Heart left ventricle (tissue), 13 donors: ENCODE results near the gene ZGPAT.

Experiments
- POLR2A ChIP-seq, 2 donors: fragments of 450-650 bp; IDR thresholded peaks; one replicate each; pipeline ENCODE4 v1.6.1; 2017; ENCODE audit warnings: antibody characterized with exemption in 2 of 2, mild to moderate bottlenecking in 2 of 2, moderate library complexity in 2 of 2
- TF ChIP-seq, protein P1 (sequence below), 12 donors: fragments of 200-600 bp; sonication (generic) in 4 of 12; IDR thresholded peaks; one replicate each; pipeline versions ENCODE4 v1.5.0 to v1.8.0; 2018 to 2022; ENCODE audit warnings: antibody characterized with exemption in 12 of 12, mild to moderate bottlenecking in 5 of 12
- donor health status: ischemic (EF 13 %, LVEDD 7.1; RV severe dilation, severe dysfunction).
- donor health status: DM: no; HTN: yes; CAD: no.
- donor health status: DM: no; HTN: no; CAD: no.
- donor health status: ischemic (EF 25% LVEDD 6.9; RV normal size, moderate dysfunction).
- donor health status: ischemic (EF 25% LVEDD 5.7; RV mildly dilated, moderate dysfunction).
- donor health status: ischemic (EF 35%, LVEDD 5.7; RV mildly dilated, moderate dysfunction).
- donor health status: nonischemic (EF 11% LVEDD 7.7; RV severe dilation, severe dysfunction).
- donor health status: DM: yes; HTN: yes; CAD: no.
- donor health status: PGD.
- donor health status: ischemic (EF 29% LVEDD 5.4; RV normal size, mild dysfunction).
- donor health status: nonischemic (EF 23%, LVEDD 6.1; RV moderate dilation, normal function).

DNA sequence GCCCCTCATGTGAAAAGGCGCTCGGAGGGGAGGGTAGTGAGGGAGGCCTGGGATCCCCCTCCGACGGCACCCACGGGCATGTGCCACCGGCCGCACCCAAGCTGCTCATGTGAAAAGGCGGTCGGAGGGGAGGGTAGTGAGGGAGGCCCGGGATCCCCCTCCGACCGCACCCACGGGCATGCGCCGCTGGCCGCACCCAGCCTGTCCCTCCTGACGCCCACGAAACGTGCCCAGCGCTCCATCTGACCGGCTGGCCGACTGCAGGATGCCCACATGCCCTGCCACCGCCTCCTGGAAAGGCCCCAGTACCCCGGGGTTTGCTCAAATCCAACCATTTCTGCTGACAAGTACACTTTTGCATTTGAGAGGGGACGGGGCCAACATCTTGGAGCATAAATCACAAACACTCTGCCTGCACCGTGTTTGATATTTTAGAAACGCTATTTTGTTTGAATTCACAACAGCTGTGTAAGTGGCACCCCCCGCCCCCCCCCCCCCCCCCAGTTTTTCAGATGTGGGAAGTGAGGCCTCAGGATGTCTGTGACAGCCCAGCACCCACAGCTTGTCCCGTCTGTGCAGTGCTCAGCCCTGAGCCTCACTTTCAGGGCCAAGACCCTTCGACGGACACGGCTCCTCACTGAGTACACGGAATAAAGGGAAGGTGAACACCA is 65.9 kb downstream of the ZGPAT start:
- TF ChIP-seq, protein P1, sequence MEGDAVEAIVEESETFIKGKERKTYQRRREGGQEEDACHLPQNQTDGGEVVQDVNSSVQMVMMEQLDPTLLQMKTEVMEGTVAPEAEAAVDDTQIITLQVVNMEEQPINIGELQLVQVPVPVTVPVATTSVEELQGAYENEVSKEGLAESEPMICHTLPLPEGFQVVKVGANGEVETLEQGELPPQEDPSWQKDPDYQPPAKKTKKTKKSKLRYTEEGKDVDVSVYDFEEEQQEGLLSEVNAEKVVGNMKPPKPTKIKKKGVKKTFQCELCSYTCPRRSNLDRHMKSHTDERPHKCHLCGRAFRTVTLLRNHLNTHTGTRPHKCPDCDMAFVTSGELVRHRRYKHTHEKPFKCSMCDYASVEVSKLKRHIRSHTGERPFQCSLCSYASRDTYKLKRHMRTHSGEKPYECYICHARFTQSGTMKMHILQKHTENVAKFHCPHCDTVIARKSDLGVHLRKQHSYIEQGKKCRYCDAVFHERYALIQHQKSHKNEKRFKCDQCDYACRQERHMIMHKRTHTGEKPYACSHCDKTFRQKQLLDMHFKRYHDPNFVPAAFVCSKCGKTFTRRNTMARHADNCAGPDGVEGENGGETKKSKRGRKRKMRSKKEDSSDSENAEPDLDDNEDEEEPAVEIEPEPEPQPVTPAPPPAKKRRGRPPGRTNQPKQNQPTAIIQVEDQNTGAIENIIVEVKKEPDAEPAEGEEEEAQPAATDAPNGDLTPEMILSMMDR (IDR thresholded peaks at IDR 0.05), result no peak
- no peak for TF ChIP-seq POLR2A (IDR thresholded peaks at IDR 0.05)
